GM20000 (cell line): ENCODE results near the gene PIGL.

Experiments
- DNase-seq: peaks from one replicate; pipeline ENCODE4 v3.0.0; 2012; ENCODE audit warnings: low spot score
- TF ChIP-seq, protein P1 (sequence below): IDR thresholded peaks from 2 replicates; pipeline ENCODE4 v1.5.1; 2012; ENCODE audit warnings: mild to moderate bottlenecking, control low read depth; ENCODE audit errors: extremely low read depth, missing control alignments

The PIGL gene

GRCh38 chr17:16358394-16358793 lies 141.4 kb downstream of the PIGL start:
- TF ChIP-seq, protein P1, sequence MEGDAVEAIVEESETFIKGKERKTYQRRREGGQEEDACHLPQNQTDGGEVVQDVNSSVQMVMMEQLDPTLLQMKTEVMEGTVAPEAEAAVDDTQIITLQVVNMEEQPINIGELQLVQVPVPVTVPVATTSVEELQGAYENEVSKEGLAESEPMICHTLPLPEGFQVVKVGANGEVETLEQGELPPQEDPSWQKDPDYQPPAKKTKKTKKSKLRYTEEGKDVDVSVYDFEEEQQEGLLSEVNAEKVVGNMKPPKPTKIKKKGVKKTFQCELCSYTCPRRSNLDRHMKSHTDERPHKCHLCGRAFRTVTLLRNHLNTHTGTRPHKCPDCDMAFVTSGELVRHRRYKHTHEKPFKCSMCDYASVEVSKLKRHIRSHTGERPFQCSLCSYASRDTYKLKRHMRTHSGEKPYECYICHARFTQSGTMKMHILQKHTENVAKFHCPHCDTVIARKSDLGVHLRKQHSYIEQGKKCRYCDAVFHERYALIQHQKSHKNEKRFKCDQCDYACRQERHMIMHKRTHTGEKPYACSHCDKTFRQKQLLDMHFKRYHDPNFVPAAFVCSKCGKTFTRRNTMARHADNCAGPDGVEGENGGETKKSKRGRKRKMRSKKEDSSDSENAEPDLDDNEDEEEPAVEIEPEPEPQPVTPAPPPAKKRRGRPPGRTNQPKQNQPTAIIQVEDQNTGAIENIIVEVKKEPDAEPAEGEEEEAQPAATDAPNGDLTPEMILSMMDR: no peak
- DNase-seq: no peak

DNA sequence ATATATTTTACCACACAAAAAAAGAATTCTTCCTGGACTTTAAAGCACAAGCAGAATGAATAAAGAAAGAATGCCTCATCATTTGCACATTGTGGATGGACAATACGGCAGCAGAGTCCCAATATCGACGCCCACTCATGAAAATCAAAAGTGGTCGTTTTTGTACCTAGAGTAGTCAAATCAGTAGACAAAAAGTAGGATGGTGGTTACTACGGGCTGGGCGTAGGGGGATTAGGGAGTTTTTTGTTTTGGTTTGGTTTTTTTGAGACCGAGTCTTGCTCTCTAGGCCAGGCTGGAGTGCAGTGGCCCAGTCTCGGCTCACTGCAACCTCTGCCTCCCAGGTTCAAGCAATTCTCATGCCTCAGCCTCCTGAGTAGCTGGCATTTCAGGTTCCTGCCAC lies 144.9 kb downstream of the PIGL start:
- no peak for DNase-seq
- TF ChIP-seq, protein P1: no peak

DNA sequence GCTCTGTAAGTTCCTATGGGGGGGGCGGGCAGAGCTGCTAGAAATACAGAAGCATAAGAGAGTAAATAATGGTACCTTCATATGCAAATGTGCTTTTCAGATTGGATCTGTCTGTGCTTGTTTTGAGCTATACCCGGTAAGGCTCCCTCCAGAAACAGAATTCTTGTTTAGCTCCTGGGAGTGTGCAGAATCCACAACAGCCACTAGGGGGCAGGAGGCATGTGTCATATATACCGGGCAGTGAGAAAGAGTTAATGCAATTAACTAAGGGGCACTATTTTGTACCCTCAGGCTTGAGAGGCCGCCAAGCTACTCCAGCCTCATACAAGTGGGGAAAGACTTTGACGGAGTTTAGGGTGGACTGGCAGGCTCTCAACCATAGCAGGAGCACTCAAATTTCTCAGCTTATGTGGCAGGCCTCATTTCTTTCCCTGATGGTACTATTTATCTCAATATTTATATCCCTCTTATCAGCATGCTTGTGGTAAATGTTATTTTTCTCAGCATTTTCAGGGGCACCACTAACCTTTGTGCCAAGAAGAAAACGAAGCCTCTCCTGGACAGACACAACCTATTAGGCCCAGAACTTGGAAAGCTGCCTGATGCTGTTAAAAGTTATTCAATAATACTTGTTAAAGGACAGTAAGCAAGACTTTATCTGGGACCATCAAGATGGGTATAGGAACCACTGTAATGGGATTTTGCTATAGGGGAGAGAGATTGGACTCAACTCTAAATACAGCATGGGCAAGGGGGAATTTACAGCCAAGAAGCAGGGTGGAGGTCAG lies 146.9 kb downstream of the PIGL start:
- peak; percentile 79 for DNase-seq
- TF ChIP-seq, protein P1: peak; percentile 90

DNA sequence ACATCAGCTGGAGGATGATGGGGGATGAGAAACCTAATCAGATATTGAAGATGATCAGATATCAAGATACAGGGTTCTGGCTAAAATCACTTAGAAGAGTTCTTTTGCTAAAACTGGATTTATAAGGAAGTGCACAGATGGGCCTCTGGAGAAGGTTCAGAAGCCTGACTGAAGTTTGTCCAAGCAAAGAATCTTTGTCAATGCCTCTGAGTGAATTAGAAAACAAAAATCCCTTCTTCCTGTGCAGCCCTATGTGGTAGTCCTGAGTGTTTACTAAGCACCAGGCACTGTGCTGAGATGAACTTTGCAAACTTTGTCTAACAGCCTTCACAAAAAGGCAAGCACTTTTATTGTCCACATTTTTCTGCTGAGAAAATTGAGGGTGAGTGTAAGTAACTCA lies 147.6 kb downstream of the PIGL start:
- TF ChIP-seq, protein P1: no peak

GRCh38 chr17:16371742-16372141 lies 154.7 kb downstream of the PIGL start:
- TF ChIP-seq, protein P1: no peak
- no peak for DNase-seq

More for the DNA sequence above, 147.6 kb downstream of the PIGL start:
- DNase-seq: no peak

GRCh38 chr17:16374146-16374938 lies 157.3 kb downstream of the PIGL start:
- no peak for DNase-seq

More at GRCh38 chr17:16374146-16374938, 157.3 kb downstream of the PIGL start:
- TF ChIP-seq, protein P1: no peak
